ENCODE data around the gene DOCK10.

GRCh38 chr2:225002039-225002655, 40.1 kb downstream of the DOCK10 start:
- TF ChIP-seq RAD21 (IDR thresholded peaks at IDR 0.05; ENCODE audit: insufficient read depth, low read depth, low read length) (peak; percentile 95), CTCF (IDR thresholded peaks at IDR 0.05 in 2 of 3, conservative IDR thresholded peaks at IDR 0.05 in 1 of 3; ENCODE audit: control insufficient read depth in 2 of 3, extremely low read depth in 1 of 3, insufficient read depth in 1 of 3, low read depth in 3 of 3, low read length in 3 of 3) (peak; percentile 76 to 83 (median 77)), ZBTB4 (CRISPR knock-in tag; IDR thresholded peaks at IDR 0.05) (no peak), ESRRA (IDR thresholded peaks at IDR 0.05; ENCODE audit: low read length) (no peak), LARP7 (IDR thresholded peaks at IDR 0.05) (no peak), KDM1A (IDR thresholded peaks at IDR 0.05; ENCODE audit: borderline replicate concordance) (no peak), POLR2A (IDR thresholded peaks at IDR 0.05; ENCODE audit: low read depth, low read length) (no peak), SREBF2 (IDR thresholded peaks at IDR 0.05; ENCODE audit: low read length) (no peak), NFIC (IDR thresholded peaks at IDR 0.05; ENCODE audit: low read depth, low read length) (no peak)
